PFSK-1 (cell line): ENCODE data around the gene STAU1.

Source experiments
- FOXP2 ChIP-seq: optimal IDR thresholded peaks from 2 replicates; pipeline ENCODE3; 2011; ENCODE audit warnings: borderline replicate concordance, control low read depth, inconsistent platforms; ENCODE audit not compliant: insufficient read depth; ENCODE audit errors: extremely low read length, extremely low read depth
- POLR2AphosphoS5 ChIP-seq: IDR thresholded peaks from 2 replicates; pipeline ENCODE4 v1.6.1; 2012; ENCODE audit warnings: low read depth, mild to moderate bottlenecking, control low read depth, low read length, moderate library complexity
- REST ChIP-seq, 2 experiments: IDR thresholded peaks; 2 replicates each; pipeline versions ENCODE4 v1.6.1 to v1.8.0; 2011 to 2012; ENCODE audit warnings: low read depth in 2 of 2, low read length in 2 of 2, control low read depth in 1 of 2, inconsistent platforms in 1 of 2, mild to moderate bottlenecking in 1 of 2, moderate library complexity in 1 of 2; ENCODE audit not compliant: insufficient read depth in 1 of 2
- SIN3A ChIP-seq: IDR thresholded peaks from 2 replicates; pipeline ENCODE4 v1.6.1; 2012; ENCODE audit warnings: mild to moderate bottlenecking, low read length, moderate library complexity, borderline replicate concordance; ENCODE audit not compliant: insufficient read depth
- TAF1 ChIP-seq: IDR thresholded peaks from 2 replicates; pipeline ENCODE4 v1.6.1; 2012; ENCODE audit warnings: low read length, control low read depth, borderline replicate concordance; ENCODE audit not compliant: insufficient read depth

GRCh38 chr20:49122920-49123319 lies 65.2 kb downstream of the STAU1 start:
- no peak for TF ChIP-seq REST (IDR thresholded peaks at IDR 0.05; ENCODE audit: insufficient read depth in 1 of 2, low read depth in 2 of 2, low read length in 2 of 2)
- TF ChIP-seq FOXP2, result no peak
- no peak for TF ChIP-seq SIN3A
- no peak for TF ChIP-seq POLR2AphosphoS5
- no peak for TF ChIP-seq TAF1
